Neuronal stem cell (in vitro differentiated cells): ENCODE measurements around the gene ADCY7.

Experiments used
- DNase-seq: peaks from one replicate; pipeline ENCODE4 v3.0.0-alpha.2; 2013; ENCODE audit warnings: low spot score
- H2AFZ ChIP-seq: one replicate; pipeline ENCODE4 v1.6.1; 2013; ENCODE audit warnings: mild to moderate bottlenecking, low read length, inconsistent platforms
- H2AK5ac ChIP-seq: 2 replicates; pipeline ENCODE4 v1.6.1; 2013; ENCODE audit warnings: low read depth, mild to moderate bottlenecking, inconsistent platforms, low read length, moderate library complexity, mixed read lengths
- H2BK120ac ChIP-seq: 2 replicates; pipeline ENCODE4 v1.6.1; 2013; ENCODE audit warnings: low read depth, mild to moderate bottlenecking, inconsistent platforms, low read length, moderate library complexity, mixed read lengths
- H2BK12ac ChIP-seq: one replicate; pipeline ENCODE4 v1.6.1; 2013; ENCODE audit warnings: low read length, inconsistent platforms
- H2BK15ac ChIP-seq: 2 replicates; pipeline ENCODE4 v1.6.1; 2013; ENCODE audit warnings: mild to moderate bottlenecking, low read length, inconsistent platforms, mixed read lengths
- H2BK5ac ChIP-seq: one replicate; pipeline ENCODE4 v1.6.1; 2013; ENCODE audit warnings: inconsistent platforms, mild to moderate bottlenecking, low read length, moderate library complexity
- H3K14ac ChIP-seq: one replicate; pipeline ENCODE4 v1.6.1; 2013; ENCODE audit warnings: low read length, inconsistent platforms
- H3K18ac ChIP-seq: 2 replicates; pipeline ENCODE4 v1.6.1; 2013; ENCODE audit warnings: low read length, inconsistent platforms
- H3K23ac ChIP-seq: 2 replicates; pipeline ENCODE4 v1.6.1; 2013; ENCODE audit warnings: low read depth, mild to moderate bottlenecking, mixed read lengths, low read length, inconsistent platforms; ENCODE audit not compliant: poor library complexity
- H3K27ac ChIP-seq: replicated peaks from 3 replicates; pipeline ENCODE4 v1.5.1; 2013; ENCODE audit warnings: low read length, inconsistent platforms
- H3K27me3 ChIP-seq, 3 experiments: 2 replicates each; pipeline ENCODE4 v1.6.1; 2013; ENCODE audit warnings: low read length in 3 of 3, mild to moderate bottlenecking in 2 of 3, inconsistent platforms in 1 of 3, low read depth in 1 of 3, mixed read lengths in 1 of 3, moderate library complexity in 1 of 3; ENCODE audit not compliant: control insufficient read depth in 3 of 3, insufficient read depth in 3 of 3
- H3K36me3 ChIP-seq, 2 donors: replicated peaks in 1 of 2; 2 replicates each; pipeline ENCODE4 v1.6.1; 2013; ENCODE audit warnings: low read length in 2 of 2; ENCODE audit not compliant: control insufficient read depth in 2 of 2, insufficient read depth in 2 of 2
- H3K4ac ChIP-seq: 2 replicates; pipeline ENCODE4 v1.6.1; 2013; ENCODE audit warnings: inconsistent platforms, mild to moderate bottlenecking, low read length, moderate library complexity
- H3K4me1 ChIP-seq, 2 donors: 1 replicate in 1 of 2; 2 replicates in 1 of 2; pipeline ENCODE4 v1.6.1; 2013; ENCODE audit warnings: low read length in 2 of 2, low read depth in 1 of 2; ENCODE audit not compliant: control insufficient read depth in 2 of 2, insufficient read depth in 1 of 2
- H3K4me2 ChIP-seq: one replicate; pipeline ENCODE4 v1.6.1; 2013; ENCODE audit warnings: mild to moderate bottlenecking, low read length, inconsistent platforms; ENCODE audit not compliant: insufficient read depth, poor library complexity, severe bottlenecking
- H3K4me3 ChIP-seq, 2 donors: 2 replicates each; pipeline ENCODE4 v1.5.1; 2013; ENCODE audit warnings: low read length in 2 of 2, mild to moderate bottlenecking in 2 of 2, inconsistent platforms in 1 of 2, moderate library complexity in 1 of 2
- H3K79me1 ChIP-seq: one replicate; pipeline ENCODE4 v1.6.1; 2013; ENCODE audit warnings: low read depth, mild to moderate bottlenecking, inconsistent platforms, low read length, moderate library complexity
- H3K9ac ChIP-seq: one replicate; pipeline ENCODE4 v1.6.1; 2013; ENCODE audit warnings: mild to moderate bottlenecking, low read depth, low read length, inconsistent platforms; ENCODE audit not compliant: poor library complexity
- H3K9me3 ChIP-seq, 2 donors: replicated peaks in 1 of 2; 2 replicates each; pipeline versions ENCODE3 to v1.6.1; 2013; ENCODE audit warnings: low read length in 2 of 2, mild to moderate bottlenecking in 2 of 2, inconsistent platforms in 1 of 2, low read depth in 1 of 2, mixed read lengths in 1 of 2, moderate library complexity in 1 of 2; ENCODE audit not compliant: control insufficient read depth in 2 of 2, insufficient read depth in 1 of 2
- H4K8ac ChIP-seq: one replicate; pipeline ENCODE4 v1.6.1; 2013; ENCODE audit warnings: low read depth, mild to moderate bottlenecking, inconsistent platforms, low read length, moderate library complexity
- H4K91ac ChIP-seq: one replicate; pipeline ENCODE4 v1.6.1; 2013; ENCODE audit warnings: low read length, low read depth, mild to moderate bottlenecking, inconsistent platforms; ENCODE audit not compliant: poor library complexity
- WGBS, 2 donors: extraction: QIAGEN DNeasy Blood & Tissue Kit; methylation state at CpG; one replicate each; pipeline ENCODE4 v1.1.7; 2013; ENCODE audit warnings: missing lambda C conversion rate in 2 of 2, mixed read lengths in 1 of 2; ENCODE audit not compliant: insufficient read length in 2 of 2, insufficient replicate concordance in 1 of 2; ENCODE audit errors: extremely low coverage in 2 of 2; 5-methylcytosine and 5-hydroxymethylcytosine counted together

Gene ADCY7

GRCh38 chr16:50351116-50351515 lies 84.8 kb downstream of the ADCY7 start:
- Histone ChIP-seq H2BK15ac (no peak overlapping the region), H3K18ac (no peak overlapping the region), H2BK12ac (no peak overlapping the region), H3K9me3 (peaks cover 1 to 10% of the 10 kb centered on the region in 2 donors), H3K4me2 (no peak overlapping the region), H3K23ac (no peak overlapping the region), H3K27me3 (no peaks in the 10 kb centered on the region), H2BK120ac (no peak overlapping the region), H3K9ac (no peak overlapping the region), H3K4me3 (no peak overlapping the region), H3K4ac (no peak overlapping the region), H3K27ac (no peak overlapping the region), H2AK5ac (no peak overlapping the region), H4K91ac (no peak overlapping the region), H4K8ac (no peak overlapping the region), H3K79me1 (no peaks in the 10 kb centered on the region), H2BK5ac (no peak overlapping the region), H3K4me1 (no peaks in the 10 kb centered on the region), H3K14ac (no peak overlapping the region), H2AFZ (no peak overlapping the region), H3K36me3 (peaks cover 9 to 70% of the 10 kb centered on the region in 2 donors)
- no CpG with 5 or more reads among the region's 5 CpGs for WGBS, 2 donors
- DNase-seq = no peak

DNA sequence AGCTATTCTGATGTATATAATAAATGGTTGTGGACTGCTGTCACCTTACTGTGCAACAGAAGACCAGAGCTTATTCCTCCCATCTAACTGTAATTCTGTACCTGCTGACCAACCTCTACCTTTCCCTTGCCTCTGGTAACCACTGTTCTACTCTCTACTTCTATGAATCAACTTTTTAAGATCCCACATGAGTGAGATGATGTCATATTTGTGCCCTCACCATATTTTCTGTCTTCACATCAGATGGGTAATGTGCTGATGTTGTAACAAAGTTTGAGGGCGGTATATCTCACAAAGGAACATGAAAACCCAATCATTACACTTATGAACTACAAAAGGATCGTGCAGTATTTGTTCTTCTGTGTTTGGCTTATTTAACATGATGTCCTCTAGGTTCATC lies 85.6 kb downstream of the ADCY7 start:
- Histone ChIP-seq H2AK5ac (no peak overlapping the region), H3K4ac (no peak overlapping the region), H2BK5ac (no peak overlapping the region), H2BK15ac (no peak overlapping the region), H3K36me3 (peaks cover 9 to 78% of the 10 kb centered on the region in 2 donors), H3K27me3 (no peaks in the 10 kb centered on the region), H3K23ac (no peak overlapping the region), H3K9ac (no peak overlapping the region), H2BK120ac (no peak overlapping the region), H2AFZ (no peak overlapping the region), H2BK12ac (no peak overlapping the region), H3K9me3 (peaks cover 1 to 10% of the 10 kb centered on the region in 2 donors), H3K14ac (no peak overlapping the region), H3K4me1 (no peaks in the 10 kb centered on the region), H4K91ac (no peak overlapping the region), H4K8ac (no peak overlapping the region), H3K4me2 (no peak overlapping the region), H3K27ac (no peak overlapping the region), H3K18ac (no peak overlapping the region), H3K4me3 (no peak overlapping the region), H3K79me1 (no peaks in the 10 kb centered on the region)
- no CpG with 5 or more reads among the region's 2 CpGs for WGBS, 2 donors
- no peak for DNase-seq

DNA sequence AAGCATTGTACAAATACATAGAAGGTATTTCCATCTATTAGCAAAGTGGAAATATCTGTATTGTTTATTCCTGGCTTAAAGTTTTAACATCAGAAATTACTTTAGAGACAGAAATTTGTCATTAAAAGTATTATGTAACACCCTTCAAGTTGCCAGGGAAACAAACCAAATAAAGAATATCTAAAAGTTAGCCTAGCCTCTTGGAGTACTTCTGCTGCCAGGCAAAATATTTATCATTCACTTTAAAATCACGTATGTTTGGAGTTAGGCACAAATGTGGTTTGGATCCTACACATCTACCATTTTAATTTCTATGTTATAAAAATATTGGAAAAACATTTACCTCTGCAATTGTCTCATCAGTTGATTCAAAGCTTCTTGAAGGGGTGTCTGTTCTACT lies 87.7 kb downstream of the ADCY7 start:
- H3K23ac ChIP-seq = no peak overlapping the region
- H2BK120ac ChIP-seq = no peak overlapping the region
- no peaks in the 10 kb centered on the region for H3K27me3 ChIP-seq
- peaks cover 1 to 8% of the 10 kb centered on the region in 2 donors for H3K9me3 ChIP-seq
- H3K4me1 ChIP-seq = no peaks in the 10 kb centered on the region
- no peak overlapping the region for H3K27ac ChIP-seq
- H4K91ac ChIP-seq = no peak overlapping the region
- H3K4me2 ChIP-seq = no peak overlapping the region
- H3K36me3 ChIP-seq = peaks cover 9 to 94% of the 10 kb centered on the region in 2 donors
- no peaks in the 10 kb centered on the region for H3K79me1 ChIP-seq
- no peak overlapping the region for H2AK5ac ChIP-seq
- no peak overlapping the region for H3K4ac ChIP-seq
- H2BK12ac ChIP-seq = no peak overlapping the region
- whole genome bisulfite sequencing, 2 donors = no CpG with 5 or more reads among the region's 1 CpG
- H2AFZ ChIP-seq = no peak overlapping the region
- no peak for DNase-seq
- H2BK5ac ChIP-seq = no peak overlapping the region
- no peak overlapping the region for H3K14ac ChIP-seq
- no peak overlapping the region for H3K9ac ChIP-seq
- no peak overlapping the region for H3K18ac ChIP-seq
- H4K8ac ChIP-seq = no peak overlapping the region
- H2BK15ac ChIP-seq = no peak overlapping the region
- H3K4me3 ChIP-seq = no peak overlapping the region

DNA sequence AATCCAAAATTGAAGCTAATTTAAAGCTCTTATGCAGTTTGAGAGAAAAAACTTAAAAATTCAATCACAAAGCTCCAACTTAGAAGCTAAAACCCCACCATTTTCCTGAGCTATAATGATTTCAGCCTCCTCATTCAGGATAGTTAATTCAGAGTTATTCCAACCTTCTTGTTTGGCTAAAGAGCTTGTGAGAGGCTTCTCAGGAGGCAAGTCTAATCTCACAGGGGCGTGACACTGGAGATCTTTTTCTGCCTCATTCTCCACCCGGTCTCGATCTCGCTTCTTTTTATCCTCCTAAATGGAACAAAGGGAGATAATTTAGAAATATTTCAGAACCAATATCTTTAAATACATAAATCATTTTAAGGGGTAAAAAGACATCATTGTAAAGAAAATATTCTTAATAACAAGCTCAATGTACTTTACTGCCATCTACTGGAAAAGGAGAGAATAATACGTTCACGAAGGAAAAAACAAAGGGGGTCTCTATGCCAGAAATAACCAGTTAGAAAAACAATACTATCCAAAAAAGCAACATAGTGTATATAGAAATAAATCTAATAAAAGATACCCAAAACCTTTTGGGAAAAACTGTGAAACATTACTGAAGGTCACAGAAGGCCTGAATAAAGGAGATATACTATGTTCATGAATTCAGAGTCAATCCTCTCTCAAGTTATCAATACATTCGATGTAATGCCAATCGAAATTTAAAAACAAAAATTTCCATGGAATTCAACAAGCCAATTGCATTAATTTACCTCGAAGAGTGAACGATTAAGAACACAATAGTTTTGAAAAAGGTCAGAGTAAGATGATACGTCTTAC lies 88.5 kb downstream of the ADCY7 start:
- WGBS, 2 donors = no CpG with 5 or more reads among the region's 11 CpGs
- DNase-seq = no peak
- no peak overlapping the region for H3K27ac ChIP-seq
- H3K23ac ChIP-seq = no peak overlapping the region
- no peak overlapping the region for H2AK5ac ChIP-seq
- H3K4me3 ChIP-seq = no peak overlapping the region
- H3K4me1 ChIP-seq = no peaks in the 10 kb centered on the region
- H4K8ac ChIP-seq = no peak overlapping the region
- no peak overlapping the region for H3K4ac ChIP-seq
- H3K27me3 ChIP-seq = no peaks in the 10 kb centered on the region
- H3K79me1 ChIP-seq = no peaks in the 10 kb centered on the region
- H3K9me3 ChIP-seq = peaks cover 0 to 1% of the 10 kb centered on the region in 2 donors
- H3K4me2 ChIP-seq = no peak overlapping the region
- peaks cover 9 to 94% of the 10 kb centered on the region in 2 donors for H3K36me3 ChIP-seq
- no peak overlapping the region for H3K18ac ChIP-seq
- H2BK120ac ChIP-seq = no peak overlapping the region
- H2BK15ac ChIP-seq = no peak overlapping the region
- no peak overlapping the region for H4K91ac ChIP-seq
- no peak overlapping the region for H2AFZ ChIP-seq
- no peak overlapping the region for H3K9ac ChIP-seq
- H3K14ac ChIP-seq = no peak overlapping the region
- no peak overlapping the region for H2BK5ac ChIP-seq
- H2BK12ac ChIP-seq = no peak overlapping the region
